Stimulated activated CD4-positive, alpha-beta T cell treated with anti-CD3 and anti-CD28 coated beads, Interleukin-15, amount 100 ng/mL, for 1 hour (primary cell): ENCODE results near the gene DLG5.

Experiments used
- DNase-seq, 2 donors: peaks; one replicate each; pipeline ENCODE4 v3.0.0-alpha.2; 2020; ENCODE audit warnings: low read depth in 1 of 2, low spot score in 1 of 2

DLG5 gene

GRCh38 chr10:77800320-77800719 is 126.2 kb downstream of the DLG5 start:
- no peak for DNase-seq

GRCh38 chr10:77799352-77799751 is 127.2 kb downstream of the DLG5 start:
- no peak for DNase-seq

GRCh38 chr10:77798940-77799339 is 127.6 kb downstream of the DLG5 start:
- DNase-seq = no peak

GRCh38 chr10:77796311-77796915 is 130.1 kb downstream of the DLG5 start:
- DNase-seq = no peak

- DNase-seq = no peak
Observed at GRCh38 chr10:77795426-77796055, 131.0 kb downstream of the DLG5 start.

GRCh38 chr10:77794256-77795142 is 132.1 kb downstream of the DLG5 start:
- no peak for DNase-seq

- no peak for DNase-seq
Observed at GRCh38 chr10:77793831-77794230, 132.7 kb downstream of the DLG5 start.

GRCh38 chr10:77792155-77792554 is 134.4 kb downstream of the DLG5 start:
- DNase-seq = no peak

GRCh38 chr10:77791506-77791905 is 135.0 kb downstream of the DLG5 start:
- no peak for DNase-seq

GRCh38 chr10:77789861-77790260 is 136.7 kb downstream of the DLG5 start:
- no peak for DNase-seq

- DNase-seq = no peak
Observed at GRCh38 chr10:77789016-77789415, 137.5 kb downstream of the DLG5 start.

- no peak for DNase-seq
Observed at GRCh38 chr10:77788496-77789010, 138.0 kb downstream of the DLG5 start.

- no peak for DNase-seq
Observed at GRCh38 chr10:77787440-77787839, 139.1 kb downstream of the DLG5 start.

GRCh38 chr10:77784856-77785255 is 141.7 kb downstream of the DLG5 start:
- no peak for DNase-seq

- no peak for DNase-seq
Observed at GRCh38 chr10:77782328-77783061, 144.1 kb downstream of the DLG5 start.

- DNase-seq = no peak
Observed at GRCh38 chr10:77781451-77782327, 144.9 kb downstream of the DLG5 start.

- no peak for DNase-seq
Observed at GRCh38 chr10:77780180-77780579, 146.4 kb downstream of the DLG5 start.

GRCh38 chr10:77776487-77776886 is 150.1 kb downstream of the DLG5 start:
- no peak for DNase-seq

GRCh38 chr10:77774940-77775391 is 151.6 kb downstream of the DLG5 start:
- no peak for DNase-seq
